HCT116 (cell line): ENCODE data around the gene NR6A1. TPM values are rescaled to one million over a fixed set of nuclear protein-coding genes. Genes with fewer than 3 reads are reported as not detected.

Experiments used
- ATAC-seq: fragments of 200-7000 bp; cut with Tn5 transposase; 2 replicates; pipeline ENCODE4 v1.9.1; 2020; ENCODE audit warnings: mild to moderate bottlenecking, moderate library complexity
- BruUV-seq: library from RNA; stranded (reverse); fragments of 400-500 nt; replicated peaks from 2 replicates; lab custom pipeline; 2021; lab: Mats Ljungman, UMichigan
- CTCF ChIA-PET: fragments of 300-600 bp; sonication (Branson Sonifier 250); formaldehyde crosslinking; loops from one replicate; lab custom pipeline; 2021; ENCODE audit warnings: antibody characterized with exemption; lab: Charles Lee
- POLR2A ChIA-PET: fragments of 300-600, 350-600 bp; sonication (Branson Sonifier 250); formaldehyde crosslinking; loops from one replicate; lab custom pipeline; 2021; ENCODE audit warnings: antibody characterized with exemption; lab: Charles Lee
- RAD21 ChIA-PET, 2 experiments: fragments of 300-600 bp; sonication (Branson Sonifier 250); formaldehyde crosslinking; loops; one replicate each; lab custom pipeline; 2023; ENCODE audit warnings: low total read pairs in 2 of 2; ENCODE audit not compliant: uncharacterized antibody in 2 of 2, unreplicated experiment in 2 of 2, low non-redundant PET in 1 of 2; lab: Charles Lee
- DNase-seq: peaks from one replicate; pipeline ENCODE4 v3.0.0-alpha.2; 2010; ENCODE audit warnings: low read depth, low spot score
- H2AFZ ChIP-seq: fragments of 200-600 bp; shearing (Covaris generic), sonication (generic); 2 replicates; pipeline ENCODE4 v1.6.1; 2017; ENCODE audit warnings: low read depth, mixed run types, mixed read lengths, antibody characterized with exemption, low read length; ENCODE audit not compliant: poor library complexity, severe bottlenecking
- H3K27ac ChIP-seq: 2 replicates; pipeline ENCODE4 v1.5.1; 2012; ENCODE audit warnings: low read depth, low read length
- H3K27me3 ChIP-seq: fragments of 200-600 bp; sonication (generic); 2 replicates; pipeline ENCODE4 v1.6.1; 2016; ENCODE audit warnings: mixed run types, low read length, mixed read lengths; ENCODE audit not compliant: insufficient read depth
- H3K36me3 ChIP-seq, 2 experiments: fragments of 200-500 bp in 1 of 2; fragments of 200-600 bp in 1 of 2; sonication (Bioruptor generic) in 1 of 2; sonication (generic) in 1 of 2; 2 replicates each; pipeline versions ENCODE4 v1.5.1 to v1.6.1; 2014 to 2016; ENCODE audit warnings: low read length in 2 of 2, inconsistent platforms in 1 of 2, mixed read lengths in 1 of 2, mixed run types in 1 of 2; ENCODE audit not compliant: insufficient read depth in 2 of 2, control insufficient read depth in 1 of 2
- H3K4me1 ChIP-seq, 2 experiments: fragments of 200-600 bp in 1 of 2; sonication (generic) in 1 of 2; 2 replicates each; pipeline versions ENCODE4 v1.5.1 to v1.6.1; 2012 to 2017; ENCODE audit warnings: low read length in 2 of 2, inconsistent platforms in 1 of 2, mild to moderate bottlenecking in 1 of 2, mixed read lengths in 1 of 2, mixed run types in 1 of 2, moderate library complexity in 1 of 2; ENCODE audit not compliant: insufficient read depth in 2 of 2, control insufficient read depth in 1 of 2
- H3K4me2 ChIP-seq: fragments of 200-600 bp; sonication (generic); 2 replicates; pipeline ENCODE4 v1.6.1; 2017; ENCODE audit warnings: mixed run types, low read length, mixed read lengths
- H3K4me3 ChIP-seq, 2 experiments: fragments of 200-600 bp in 1 of 2; sonication (generic) in 1 of 2; replicated peaks in 1 of 2; 2 replicates each; pipeline ENCODE4 v1.5.1; 2011 to 2016; ENCODE audit warnings: low read length in 2 of 2, control low read depth in 1 of 2, low read depth in 1 of 2, mild to moderate bottlenecking in 1 of 2, mixed read lengths in 1 of 2, mixed run types in 1 of 2
- H3K79me2 ChIP-seq: fragments of 200-600 bp; sonication (generic); 2 replicates; pipeline ENCODE4 v1.6.1; 2017; ENCODE audit warnings: mild to moderate bottlenecking, mixed run types, low read length, moderate library complexity, mixed read lengths; ENCODE audit not compliant: insufficient read depth
- H3K9ac ChIP-seq: fragments of 200-600 bp; sonication (generic); 2 replicates; pipeline ENCODE4 v1.6.1; 2016; ENCODE audit warnings: low read length, mixed read lengths
- H3K9me2 ChIP-seq: fragments of 200-600 bp; sonication (generic), shearing (Covaris generic); 2 replicates; pipeline ENCODE4 v1.6.1; 2017; ENCODE audit warnings: mixed run types, mild to moderate bottlenecking, moderate library complexity; ENCODE audit not compliant: insufficient read depth
- H3K9me3 ChIP-seq, 2 experiments: fragments of 200-500 bp in 1 of 2; fragments of 200-600 bp in 1 of 2; sonication (Bioruptor generic) in 1 of 2; sonication (generic) in 1 of 2; 2 replicates each; pipeline ENCODE4 v1.6.1; 2014 to 2017; ENCODE audit warnings: low read length in 2 of 2, mixed read lengths in 2 of 2, inconsistent platforms in 1 of 2, low read depth in 1 of 2, mild to moderate bottlenecking in 1 of 2, mixed run types in 1 of 2, moderate library complexity in 1 of 2; ENCODE audit not compliant: control insufficient read depth in 1 of 2, insufficient read depth in 1 of 2
- H4K20me1 ChIP-seq: fragments of 200-600 bp; sonication (generic), shearing (Covaris generic); 2 replicates; pipeline ENCODE4 v1.6.1; 2017; ENCODE audit warnings: mixed run types, mild to moderate bottlenecking, moderate library complexity; ENCODE audit not compliant: insufficient read depth
- CBX3 ChIP-seq: IDR thresholded peaks from 2 replicates; pipeline ENCODE4 v1.6.1; 2012; ENCODE audit warnings: low read depth
- CEBPB ChIP-seq: IDR thresholded peaks from 2 replicates; pipeline ENCODE4 v1.6.1; 2012; ENCODE audit warnings: low read depth
- ELF1 ChIP-seq: IDR thresholded peaks from 2 replicates; pipeline ENCODE4 v1.6.1; 2012; ENCODE audit warnings: low read depth, borderline replicate concordance
- MAX ChIP-seq: IDR thresholded peaks from 2 replicates; pipeline ENCODE4 v1.6.1; 2012
- POLR2A ChIP-seq: IDR thresholded peaks from 2 replicates; pipeline ENCODE4 v1.7.0; 2011; ENCODE audit warnings: borderline replicate concordance; ENCODE audit not compliant: insufficient read depth, insufficient read length; ENCODE audit errors: extremely low read depth
- RAD21 ChIP-seq: IDR thresholded peaks from 2 replicates; pipeline ENCODE4 v1.6.1; 2012; ENCODE audit warnings: low read depth, mild to moderate bottlenecking
- SIN3A ChIP-seq: IDR thresholded peaks from 2 replicates; pipeline ENCODE4 v1.6.1; 2012; ENCODE audit warnings: low read depth
- SRF ChIP-seq: IDR thresholded peaks from 2 replicates; pipeline ENCODE4 v1.6.1; 2012; ENCODE audit warnings: low read depth
- YY1 ChIP-seq: IDR thresholded peaks from 2 replicates; pipeline ENCODE4 v1.6.1; 2011; ENCODE audit warnings: low read length, low read depth, moderate library complexity, mild to moderate bottlenecking; ENCODE audit not compliant: insufficient replicate concordance; ENCODE audit errors: extremely low read depth
- ZFX ChIP-seq: fragments of 450-650 bp; IDR thresholded peaks from 2 replicates; pipeline ENCODE4 v1.6.1; 2017
- ZNF274 ChIP-seq: fragments of 200-500 bp; sonication (Bioruptor generic); IDR thresholded peaks from 2 replicates; pipeline ENCODE4 v1.6.1; 2014; ENCODE audit warnings: mild to moderate bottlenecking, low read depth, low read length, inconsistent platforms
- intact Hi-C: fragments of 100-400 bp; cut with micrococcal nuclease; formaldehyde crosslinking; loops from 2 replicates; pipeline ENCODE4 v1.10.0; 2022
- total RNA-seq: library from RNA; stranded (reverse); gene quantifications from one replicate; pipeline ENCODE4 v1.2.1, GENCODE V29; 2021; ENCODE audit not compliant: unreplicated experiment
- TF ChIP-seq, protein P1 (sequence below), 3 experiments: fragments of 200-600 bp in 1 of 3; sonication (generic) in 1 of 3; IDR thresholded peaks in 2 of 3; conservative IDR thresholded peaks in 1 of 3; 2 replicates each; pipeline ENCODE4 v1.5.1; 2012 to 2017; ENCODE audit warnings: low read depth in 2 of 3, low read length in 2 of 3, antibody characterized with exemption in 1 of 3, borderline replicate concordance in 1 of 3, control low read depth in 1 of 3, mild to moderate bottlenecking in 1 of 3, mixed read lengths in 1 of 3, mixed run types in 1 of 3, moderate library complexity in 1 of 3; ENCODE audit not compliant: insufficient read depth in 1 of 3

The NR6A1 gene
- total RNA-seq, 1 experiment from 2014 or later, result 9.9 TPM

DNA sequence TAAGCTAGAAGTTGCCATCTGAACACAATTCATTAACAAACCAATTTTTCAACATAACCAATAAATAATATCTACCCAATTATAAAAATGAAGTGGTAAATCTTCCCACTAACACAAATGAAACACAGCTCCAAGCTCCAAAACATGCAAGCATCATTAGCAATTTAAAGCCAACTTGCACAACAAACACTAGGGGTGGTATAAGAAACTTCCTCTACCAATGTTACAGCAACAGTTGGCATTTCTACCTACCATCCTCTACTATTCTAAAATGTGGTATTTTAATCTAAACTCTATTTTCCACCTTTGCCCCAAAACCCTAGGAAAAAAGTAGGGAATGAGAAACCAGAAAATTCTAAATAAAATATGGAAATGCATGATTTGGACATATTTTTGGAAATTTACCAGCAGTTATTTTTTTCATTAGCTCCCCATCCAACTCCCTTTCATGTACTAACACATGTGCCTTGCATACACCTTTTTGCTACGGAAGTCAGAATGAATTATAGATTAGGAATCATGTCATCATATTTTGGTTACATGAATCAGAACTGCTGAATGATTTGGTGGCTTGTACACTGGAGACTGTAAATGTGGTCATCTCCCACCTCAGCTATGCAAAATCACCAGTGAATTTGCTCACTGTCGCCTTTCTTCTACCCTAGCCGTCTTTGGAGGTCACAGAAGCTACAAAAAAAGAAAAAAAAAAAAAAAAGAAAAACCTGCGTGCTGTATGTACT, 4.1 kb downstream of the NR6A1 start:
- ATAC-seq (no peak), DNase-seq (no peak)
- Histone ChIP-seq H3K4me1 (peaks cover 25 to 31% of the 10 kb centered on the region in 2 experiments), H3K79me2 (peaks cover 81% of the 10 kb centered on the region), H3K9me3 (no peaks in the 10 kb centered on the region), H3K27me3 (no peaks in the 10 kb centered on the region), H4K20me1 (peaks cover 45% of the 10 kb centered on the region), H3K9me2 (no peaks in the 10 kb centered on the region), H3K9ac (no peak overlapping the region), H3K4me3 (no peak overlapping the region), H2AFZ (no peak overlapping the region), H3K27ac (no peak overlapping the region), H3K4me2 (no peak overlapping the region; the same call in 1 of the 2 replicates), H3K36me3 (no peaks in the 10 kb centered on the region)
- no TSS peak for BruUV-seq
- POLR2A ChIA-PET, result interaction anchor here (1.4 kb wide), 1 partner anchor 149 kb away, joined by 3 read pairs; no protein-coding TSS in a partner anchor
- CTCF ChIA-PET, result interaction anchor here (0.6 to 3.4 kb wide), 8 partner anchors 9 to 149 kb away, joined by 3 to 30 read pairs (median 4); partner anchors contain the start of gene WDR38
- TF ChIP-seq, protein P1, sequence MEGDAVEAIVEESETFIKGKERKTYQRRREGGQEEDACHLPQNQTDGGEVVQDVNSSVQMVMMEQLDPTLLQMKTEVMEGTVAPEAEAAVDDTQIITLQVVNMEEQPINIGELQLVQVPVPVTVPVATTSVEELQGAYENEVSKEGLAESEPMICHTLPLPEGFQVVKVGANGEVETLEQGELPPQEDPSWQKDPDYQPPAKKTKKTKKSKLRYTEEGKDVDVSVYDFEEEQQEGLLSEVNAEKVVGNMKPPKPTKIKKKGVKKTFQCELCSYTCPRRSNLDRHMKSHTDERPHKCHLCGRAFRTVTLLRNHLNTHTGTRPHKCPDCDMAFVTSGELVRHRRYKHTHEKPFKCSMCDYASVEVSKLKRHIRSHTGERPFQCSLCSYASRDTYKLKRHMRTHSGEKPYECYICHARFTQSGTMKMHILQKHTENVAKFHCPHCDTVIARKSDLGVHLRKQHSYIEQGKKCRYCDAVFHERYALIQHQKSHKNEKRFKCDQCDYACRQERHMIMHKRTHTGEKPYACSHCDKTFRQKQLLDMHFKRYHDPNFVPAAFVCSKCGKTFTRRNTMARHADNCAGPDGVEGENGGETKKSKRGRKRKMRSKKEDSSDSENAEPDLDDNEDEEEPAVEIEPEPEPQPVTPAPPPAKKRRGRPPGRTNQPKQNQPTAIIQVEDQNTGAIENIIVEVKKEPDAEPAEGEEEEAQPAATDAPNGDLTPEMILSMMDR (IDR thresholded peaks at IDR 0.05 in 2 of 3, conservative IDR thresholded peaks at IDR 0.05 in 1 of 3; ENCODE audit: borderline replicate concordance in 1 of 3, insufficient read depth in 1 of 3, low read depth in 2 of 3, low read length in 2 of 3), result peak in 2 of 3 experiments; percentile 29 to 40; a peak in 2 of 6 replicates
- TF ChIP-seq ZFX, result no peak
- no peak for TF ChIP-seq POLR2A
- RAD21 ChIA-PET, result no interaction called here
- intact Hi-C loops, result loop anchor here (5.0 to 10.0 kb wide), 2 partner anchors 215 to 352 kb away; partner anchors contain the start of gene PSMB7

GRCh38 chr9:124766326-124766725, 4.8 kb downstream of the NR6A1 start:
- intact Hi-C loops, result loop anchor here (5.0 to 10.0 kb wide), 2 partner anchors 214 to 352 kb away; partner anchors contain the start of gene PSMB7
- no peaks in the 10 kb centered on the region for H3K9me2 ChIP-seq
- ATAC-seq (no peak), DNase-seq (no peak)
- H3K4me3 ChIP-seq, result no peak overlapping the region
- peaks cover 51% of the 10 kb centered on the region for H4K20me1 ChIP-seq
- no peaks in the 10 kb centered on the region for H3K9me3 ChIP-seq
- H3K9ac ChIP-seq, result no peak overlapping the region
- no peaks in the 10 kb centered on the region for H3K27me3 ChIP-seq
- ChIA-PET POLR2A (interaction anchor here (1.4 kb wide), 1 partner anchor 149 kb away, joined by 3 read pairs; no protein-coding TSS in a partner anchor), CTCF (interaction anchor here (0.9 to 3.4 kb wide), 7 partner anchors 9 to 149 kb away, joined by 3 to 30 read pairs (median 5); partner anchors contain the start of gene WDR38)
- H3K4me1 ChIP-seq, result peaks cover 25 to 27% of the 10 kb centered on the region in 2 experiments
- no peak overlapping the region for H3K27ac ChIP-seq
- BruUV-seq, result no TSS peak
- H3K4me2 ChIP-seq, result no peak overlapping the region; the same call in 1 of the 2 replicates
- TF ChIP-seq CEBPB (no peak), ELF1 (no peak), ZNF274 (no peak), SRF (no peak), MAX (no peak), POLR2A (no peak), CBX3 (no peak), SIN3A (no peak), RAD21 (no peak), YY1 (no peak), ZFX (no peak)
- TF ChIP-seq, protein P1 (IDR thresholded peaks at IDR 0.05 in 2 of 3, conservative IDR thresholded peaks at IDR 0.05 in 1 of 3; ENCODE audit: borderline replicate concordance in 1 of 3, insufficient read depth in 1 of 3, low read depth in 2 of 3, low read length in 2 of 3), result no peak
- TF ChIP-seq, all 23 proteins: peak for 0
- RAD21 ChIA-PET, result no interaction called here
- H3K79me2 ChIP-seq, result peaks cover 88% of the 10 kb centered on the region
- no peak overlapping the region for H2AFZ ChIP-seq
- H3K36me3 ChIP-seq, result no peaks in the 10 kb centered on the region
